C4-2B (cell line): Measurements from ENCODE around the gene TUBGCP3.

Experiments
- ZFX ChIP-seq: fragments of 450-650 bp; IDR thresholded peaks from 2 replicates; pipeline ENCODE4 v1.6.1; 2017
- TF ChIP-seq, protein P1 (sequence below): fragments of 450-650 bp; conservative IDR thresholded peaks from 2 replicates; pipeline ENCODE4 v1.5.1; 2017; ENCODE audit warnings: mild to moderate bottlenecking

DNA sequence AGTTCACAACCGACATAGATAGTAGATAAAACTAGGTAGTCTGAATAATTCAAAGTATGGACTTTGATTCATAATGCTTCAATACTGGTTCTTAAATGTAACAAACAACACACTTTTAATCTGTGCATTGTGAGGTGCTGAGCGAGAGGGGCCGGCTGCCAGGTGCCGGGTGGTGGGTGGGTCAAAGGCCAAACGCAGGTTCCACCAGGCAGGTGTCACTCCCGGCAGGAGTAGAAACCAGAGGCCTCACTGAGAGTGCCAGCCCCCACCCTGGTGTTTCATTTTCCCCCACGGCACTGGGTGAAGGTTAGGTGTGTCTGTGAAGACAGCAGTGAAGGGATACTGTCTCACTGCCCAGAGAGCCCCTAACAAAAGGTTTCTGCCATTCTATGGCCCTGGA is 4.2 kb upstream of the TUBGCP3 start:
- TF ChIP-seq, protein P1, sequence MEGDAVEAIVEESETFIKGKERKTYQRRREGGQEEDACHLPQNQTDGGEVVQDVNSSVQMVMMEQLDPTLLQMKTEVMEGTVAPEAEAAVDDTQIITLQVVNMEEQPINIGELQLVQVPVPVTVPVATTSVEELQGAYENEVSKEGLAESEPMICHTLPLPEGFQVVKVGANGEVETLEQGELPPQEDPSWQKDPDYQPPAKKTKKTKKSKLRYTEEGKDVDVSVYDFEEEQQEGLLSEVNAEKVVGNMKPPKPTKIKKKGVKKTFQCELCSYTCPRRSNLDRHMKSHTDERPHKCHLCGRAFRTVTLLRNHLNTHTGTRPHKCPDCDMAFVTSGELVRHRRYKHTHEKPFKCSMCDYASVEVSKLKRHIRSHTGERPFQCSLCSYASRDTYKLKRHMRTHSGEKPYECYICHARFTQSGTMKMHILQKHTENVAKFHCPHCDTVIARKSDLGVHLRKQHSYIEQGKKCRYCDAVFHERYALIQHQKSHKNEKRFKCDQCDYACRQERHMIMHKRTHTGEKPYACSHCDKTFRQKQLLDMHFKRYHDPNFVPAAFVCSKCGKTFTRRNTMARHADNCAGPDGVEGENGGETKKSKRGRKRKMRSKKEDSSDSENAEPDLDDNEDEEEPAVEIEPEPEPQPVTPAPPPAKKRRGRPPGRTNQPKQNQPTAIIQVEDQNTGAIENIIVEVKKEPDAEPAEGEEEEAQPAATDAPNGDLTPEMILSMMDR: no peak
- no peak for TF ChIP-seq ZFX
